Peyer's patch (tissue), 4 donors: Measurements from ENCODE around the gene SDF2L1. TPM values are rescaled to one million over a fixed set of nuclear protein-coding genes. Genes with fewer than 3 reads are reported as not detected.
A peak's percentile ranks its signal among the peaks of the same experiment; 100 is the strongest.

Source experiments
- DNase-seq, 3 donors: peaks; one replicate each; pipeline ENCODE4 v3.0.0-alpha.2; 2017 to 2019
- H3K27ac ChIP-seq, 4 donors: fragments of 200-600 bp; sonication (generic); one replicate each; pipeline ENCODE4 v1.5.1; 2016 to 2019
- H3K27me3 ChIP-seq, 2 donors: fragments of 200-600 bp; sonication (generic); one replicate each; pipeline ENCODE4 v1.5.1; 2019
- H3K36me3 ChIP-seq, 3 donors: fragments of 200-600 bp; sonication (generic); one replicate each; pipeline ENCODE4 v1.5.1; 2016 to 2019
- H3K4me1 ChIP-seq, 4 donors: fragments of 200-600 bp; sonication (generic); one replicate each; pipeline ENCODE4 v1.5.1; 2016 to 2019
- H3K4me3 ChIP-seq, 4 donors: fragments of 200-600 bp; sonication (generic); 1 replicate in 3 of 4; 2 replicates in 1 of 4; pipeline ENCODE4 v1.5.1; 2016 to 2019; ENCODE audit warnings: mild to moderate bottlenecking in 1 of 4
- H3K9me3 ChIP-seq, 4 donors: fragments of 200-600 bp; sonication (generic); one replicate each; pipeline ENCODE4 v1.5.1; 2016 to 2019; ENCODE audit warnings: mild to moderate bottlenecking in 1 of 4
- CTCF ChIP-seq, 6 experiments: fragments of 450-650 bp in 4 of 6; fragments of 200-600 bp in 2 of 6; sonication (generic) in 1 of 6; IDR thresholded peaks; one replicate each; pipeline ENCODE4 v1.5.1; 2017 to 2019; ENCODE audit warnings: antibody characterized with exemption in 6 of 6, mild to moderate bottlenecking in 3 of 6, moderate library complexity in 1 of 6
- POLR2A ChIP-seq, 2 donors: fragments of 450-650 bp; IDR thresholded peaks; one replicate each; pipeline ENCODE4 v1.5.1; 2017; ENCODE audit warnings: antibody characterized with exemption in 2 of 2, mild to moderate bottlenecking in 2 of 2, moderate library complexity in 2 of 2
- total RNA-seq, 4 donors: library from RNA; depleted of rRNA; stranded (reverse); fragments of >200 nt; gene quantifications; one replicate each; pipeline ENCODE4 v1.1.0, GENCODE V29; 2016

SDF2L1 gene
- total RNA-seq, 4 donors from 2014 or later = 14.9 to 49.2 (median 30.0) TPM

GRCh38 chr22:21624880-21625791 is 17.0 kb upstream of the SDF2L1 start:
- peaks cover 0 to 16% (median 8%) of the 10 kb centered on the region in 4 donors for H3K4me1 ChIP-seq

GRCh38 chr22:21626073-21626734 is 15.9 kb upstream of the SDF2L1 start:
- peaks cover 0 to 36% (median 0%) of the 10 kb centered on the region in 3 donors for H3K36me3 ChIP-seq
- no peak for DNase-seq
- peaks cover 0 to 16% (median 10%) of the 10 kb centered on the region in 4 donors for H3K4me1 ChIP-seq
- no peak overlapping the region for H3K27ac ChIP-seq
- H3K4me3 ChIP-seq = no peak overlapping the region
- TF ChIP-seq CTCF (IDR thresholded peaks at IDR 0.05) = no peak
- no peak for TF ChIP-seq POLR2A (IDR thresholded peaks at IDR 0.05)
- no peaks in the 10 kb centered on the region for H3K9me3 ChIP-seq
- H3K27me3 ChIP-seq = no peaks in the 10 kb centered on the region

More at GRCh38 chr22:21624880-21625791, 17.0 kb upstream of the SDF2L1 start:
- Histone ChIP-seq H3K27ac (no peak overlapping the region), H3K9me3 (no peaks in the 10 kb centered on the region), H3K36me3 (peaks cover 0 to 42% (median 0%) of the 10 kb centered on the region in 3 donors), H3K4me3 (no peak overlapping the region), H3K27me3 (no peaks in the 10 kb centered on the region)
- no peak for DNase-seq
- TF ChIP-seq CTCF (IDR thresholded peaks at IDR 0.05) = no peak
- TF ChIP-seq POLR2A (IDR thresholded peaks at IDR 0.05) = no peak

GRCh38 chr22:21626735-21627469 is 15.2 kb upstream of the SDF2L1 start:
- H3K36me3 ChIP-seq = peaks cover 0 to 33% (median 0%) of the 10 kb centered on the region in 3 donors
- no peaks in the 10 kb centered on the region for H3K9me3 ChIP-seq
- H3K27ac ChIP-seq = no peak overlapping the region
- H3K27me3 ChIP-seq = no peaks in the 10 kb centered on the region
- DNase-seq = no peak
- H3K4me3 ChIP-seq = no peak overlapping the region
- no peak for TF ChIP-seq POLR2A (IDR thresholded peaks at IDR 0.05)
- TF ChIP-seq CTCF (IDR thresholded peaks at IDR 0.05) = no peak
- H3K4me1 ChIP-seq = peaks cover 0 to 16% (median 10%) of the 10 kb centered on the region in 4 donors

GRCh38 chr22:21628386-21629254 is 13.5 kb upstream of the SDF2L1 start:
- H3K4me3 ChIP-seq = peak overlapping the region; percentile 84 to 98 (median 90)
- peaks cover 0 to 16% (median 10%) of the 10 kb centered on the region in 4 donors for H3K4me1 ChIP-seq
- no peak for TF ChIP-seq CTCF (IDR thresholded peaks at IDR 0.05)
- no peak for TF ChIP-seq POLR2A (IDR thresholded peaks at IDR 0.05)
- peak in 2 of 3 donors; percentile 27 to 55 for DNase-seq
- no peaks in the 10 kb centered on the region for H3K9me3 ChIP-seq
- H3K27me3 ChIP-seq = no peaks in the 10 kb centered on the region
- H3K36me3 ChIP-seq = peaks cover 0 to 16% (median 0%) of the 10 kb centered on the region in 3 donors
- peak overlapping the region; percentile 78 to 97 (median 88) for H3K27ac ChIP-seq
